PC-3 (cell line): Measurements from ENCODE around the gene MAPK9.
"Not testable (repeated sequence)": the region's sequence is repeated elsewhere in the genome, so short reads cannot be mapped to it uniquely, and the experiment has no call there.

Experiments used
- EZH2 ChIP-seq: fragments of 300-600 bp; sonication (generic); IDR thresholded peaks from one replicate; pipeline ENCODE4 v1.6.1; 2017; ENCODE audit warnings: antibody characterized with exemption, mild to moderate bottlenecking, low read length; ENCODE audit not compliant: unreplicated experiment
- EZH2phosphoT487 ChIP-seq: fragments of 300-600 bp; sonication (generic); IDR thresholded peaks from 2 replicates; pipeline ENCODE4 v1.6.1; 2018; ENCODE audit warnings: mild to moderate bottlenecking, antibody characterized with exemption, low read length, borderline replicate concordance
- TF ChIP-seq, protein P1 (sequence below): fragments of 300-600 bp; sonication (generic); conservative IDR thresholded peaks from 2 replicates; pipeline ENCODE4 v1.5.1; 2017; ENCODE audit warnings: antibody characterized with exemption, low read depth, mild to moderate bottlenecking, low read length

- TF ChIP-seq, protein P1, sequence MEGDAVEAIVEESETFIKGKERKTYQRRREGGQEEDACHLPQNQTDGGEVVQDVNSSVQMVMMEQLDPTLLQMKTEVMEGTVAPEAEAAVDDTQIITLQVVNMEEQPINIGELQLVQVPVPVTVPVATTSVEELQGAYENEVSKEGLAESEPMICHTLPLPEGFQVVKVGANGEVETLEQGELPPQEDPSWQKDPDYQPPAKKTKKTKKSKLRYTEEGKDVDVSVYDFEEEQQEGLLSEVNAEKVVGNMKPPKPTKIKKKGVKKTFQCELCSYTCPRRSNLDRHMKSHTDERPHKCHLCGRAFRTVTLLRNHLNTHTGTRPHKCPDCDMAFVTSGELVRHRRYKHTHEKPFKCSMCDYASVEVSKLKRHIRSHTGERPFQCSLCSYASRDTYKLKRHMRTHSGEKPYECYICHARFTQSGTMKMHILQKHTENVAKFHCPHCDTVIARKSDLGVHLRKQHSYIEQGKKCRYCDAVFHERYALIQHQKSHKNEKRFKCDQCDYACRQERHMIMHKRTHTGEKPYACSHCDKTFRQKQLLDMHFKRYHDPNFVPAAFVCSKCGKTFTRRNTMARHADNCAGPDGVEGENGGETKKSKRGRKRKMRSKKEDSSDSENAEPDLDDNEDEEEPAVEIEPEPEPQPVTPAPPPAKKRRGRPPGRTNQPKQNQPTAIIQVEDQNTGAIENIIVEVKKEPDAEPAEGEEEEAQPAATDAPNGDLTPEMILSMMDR: not testable (repeated sequence)
- not testable (repeated sequence) for TF ChIP-seq EZH2, EZH2phosphoT487
These were observed 7.1 kb upstream of the MAPK9 start for GRCh38 chr5:180299014-180299413.
